Stomach (tissue), 4 donors: ENCODE data around the gene CLN3.

Source experiments
- CTCF ChIP-seq, 7 experiments: fragments of 450-650 bp in 4 of 7; fragments of 200-600 bp in 3 of 7; sonication (generic) in 3 of 7; IDR thresholded peaks; one replicate each; pipeline ENCODE4 v1.5.1; 2016 to 2019; ENCODE audit warnings: antibody characterized with exemption in 7 of 7, control low read depth in 2 of 7, mild to moderate bottlenecking in 1 of 7
- POLR2A ChIP-seq, 4 donors: fragments of 450-650 bp; IDR thresholded peaks; one replicate each; pipeline ENCODE4 v1.6.1; 2016; ENCODE audit warnings: antibody characterized with exemption in 4 of 4, control low read depth in 2 of 4, mild to moderate bottlenecking in 1 of 4, moderate library complexity in 1 of 4

- no peak for TF ChIP-seq POLR2A (IDR thresholded peaks at IDR 0.05)
- TF ChIP-seq CTCF (IDR thresholded peaks at IDR 0.05): no peak
Observed at GRCh38 chr16:28505489-28506137, 13.7 kb upstream of the CLN3 start.
